Activated CD4-positive, alpha-beta memory T cell treated with anti-CD3 and anti-CD28 coated beads for 36 hours (primary cell): ENCODE data around the gene PCSK2. TPM values are rescaled to one million over a fixed set of nuclear protein-coding genes. Genes with fewer than 3 reads are reported as not detected.

ENCODE experiments used
- CTCF ChIA-PET: fragments of 350-600 bp; sonication (Branson Sonifier 250); formaldehyde crosslinking; loops from one replicate; lab custom pipeline; 2021; ENCODE audit warnings: antibody characterized with exemption, inconsistent platforms; lab: Charles Lee
- POLR2A ChIA-PET: fragments of 350-600 bp; sonication (Branson Sonifier 250); formaldehyde crosslinking; loops from one replicate; lab custom pipeline; 2021; ENCODE audit warnings: antibody characterized with exemption; lab: Charles Lee
- DNase-seq: peaks from one replicate; pipeline ENCODE4 v3.0.0-alpha.2; 2020
- H3K27ac Mint-ChIP-seq: one replicate; pipeline ENCODE4 v1.8.0; 2021; ENCODE audit warnings: mixed read lengths
- H3K27me3 Mint-ChIP-seq: one replicate; pipeline ENCODE4 v1.8.0; 2021; ENCODE audit warnings: mixed read lengths
- H3K36me3 Mint-ChIP-seq: one replicate; pipeline ENCODE4 v1.8.0; 2021; ENCODE audit warnings: mixed read lengths
- H3K4me1 Mint-ChIP-seq: one replicate; pipeline ENCODE4 v1.8.0; 2021; ENCODE audit warnings: low read depth, mixed read lengths
- H3K4me3 Mint-ChIP-seq: one replicate; pipeline ENCODE4 v1.8.0; 2021; ENCODE audit warnings: mild to moderate bottlenecking, mixed read lengths
- H3K9me3 Mint-ChIP-seq: one replicate; pipeline ENCODE4 v1.8.0; 2021; ENCODE audit warnings: mixed read lengths
- intact Hi-C: fragments of 100-400 bp; cut with micrococcal nuclease; formaldehyde crosslinking; loops from one replicate; pipeline ENCODE4 v1.15.1; 2023
- total RNA-seq, 2 experiments: library from RNA; stranded (reverse); gene quantifications; one replicate each; pipeline ENCODE4 v1.2.3, GENCODE V29; 2021

PCSK2 gene
- total RNA-seq, 2 experiments from 2014 or later: not detected

DNA sequence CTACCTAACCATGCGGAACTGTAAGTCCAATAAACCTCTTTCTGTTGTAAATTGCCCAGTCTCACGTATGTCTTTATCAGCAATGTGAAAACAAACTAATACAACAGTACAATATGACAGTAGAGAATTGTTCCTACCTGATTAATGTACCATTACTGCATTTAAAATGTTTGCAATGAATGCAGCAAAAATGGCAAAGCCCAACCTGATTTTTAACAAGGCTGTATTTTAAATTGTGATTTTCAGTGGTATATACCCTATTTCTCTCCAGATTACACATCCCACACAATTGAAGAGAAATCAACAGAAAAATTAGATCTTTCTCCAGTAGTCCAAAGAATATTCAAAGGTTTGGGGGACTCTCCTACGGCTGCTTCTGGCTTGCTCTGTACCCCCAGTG lies 3.3 kb upstream of the PCSK2 start:
- H3K27me3 Mint-ChIP-seq: peaks cover 38% of the 10 kb centered on the region
- H3K4me1 Mint-ChIP-seq: peaks cover 2% of the 10 kb centered on the region
- intact Hi-C loops: no loop called here
- H3K4me3 Mint-ChIP-seq: no peak overlapping the region
- H3K9me3 Mint-ChIP-seq: peaks cover 1% of the 10 kb centered on the region
- POLR2A ChIA-PET: no interaction called here
- peaks cover 1% of the 10 kb centered on the region for H3K36me3 Mint-ChIP-seq
- no peak overlapping the region for H3K27ac Mint-ChIP-seq
- no peak for DNase-seq
- CTCF ChIA-PET: no interaction called here

GRCh38 chr20:17225851-17226409 lies 910 bp upstream of the PCSK2 start:
- DNase-seq: no peak
- no peak overlapping the region for H3K27ac Mint-ChIP-seq
- H3K4me1 Mint-ChIP-seq: peaks cover 2% of the 10 kb centered on the region
- ChIA-PET POLR2A (no interaction called here), CTCF (no interaction called here)
- peaks cover 1% of the 10 kb centered on the region for H3K9me3 Mint-ChIP-seq
- peaks cover 48% of the 10 kb centered on the region for H3K27me3 Mint-ChIP-seq
- peaks cover 1% of the 10 kb centered on the region for H3K36me3 Mint-ChIP-seq
- intact Hi-C loops: no loop called here
- H3K4me3 Mint-ChIP-seq: no peak overlapping the region

- H3K4me3 Mint-ChIP-seq: no peak overlapping the region
- intact Hi-C loops: no loop called here
- H3K9me3 Mint-ChIP-seq: peaks cover 1% of the 10 kb centered on the region
- H3K36me3 Mint-ChIP-seq: peaks cover 1% of the 10 kb centered on the region
- peaks cover 46% of the 10 kb centered on the region for H3K27me3 Mint-ChIP-seq
- DNase-seq: no peak
- CTCF ChIA-PET: no interaction called here
- peaks cover 2% of the 10 kb centered on the region for H3K4me1 Mint-ChIP-seq
- no peak overlapping the region for H3K27ac Mint-ChIP-seq
- POLR2A ChIA-PET: no interaction called here
Measured at GRCh38 chr20:17227219-17227575, 357 bp downstream of the PCSK2 start.

DNA sequence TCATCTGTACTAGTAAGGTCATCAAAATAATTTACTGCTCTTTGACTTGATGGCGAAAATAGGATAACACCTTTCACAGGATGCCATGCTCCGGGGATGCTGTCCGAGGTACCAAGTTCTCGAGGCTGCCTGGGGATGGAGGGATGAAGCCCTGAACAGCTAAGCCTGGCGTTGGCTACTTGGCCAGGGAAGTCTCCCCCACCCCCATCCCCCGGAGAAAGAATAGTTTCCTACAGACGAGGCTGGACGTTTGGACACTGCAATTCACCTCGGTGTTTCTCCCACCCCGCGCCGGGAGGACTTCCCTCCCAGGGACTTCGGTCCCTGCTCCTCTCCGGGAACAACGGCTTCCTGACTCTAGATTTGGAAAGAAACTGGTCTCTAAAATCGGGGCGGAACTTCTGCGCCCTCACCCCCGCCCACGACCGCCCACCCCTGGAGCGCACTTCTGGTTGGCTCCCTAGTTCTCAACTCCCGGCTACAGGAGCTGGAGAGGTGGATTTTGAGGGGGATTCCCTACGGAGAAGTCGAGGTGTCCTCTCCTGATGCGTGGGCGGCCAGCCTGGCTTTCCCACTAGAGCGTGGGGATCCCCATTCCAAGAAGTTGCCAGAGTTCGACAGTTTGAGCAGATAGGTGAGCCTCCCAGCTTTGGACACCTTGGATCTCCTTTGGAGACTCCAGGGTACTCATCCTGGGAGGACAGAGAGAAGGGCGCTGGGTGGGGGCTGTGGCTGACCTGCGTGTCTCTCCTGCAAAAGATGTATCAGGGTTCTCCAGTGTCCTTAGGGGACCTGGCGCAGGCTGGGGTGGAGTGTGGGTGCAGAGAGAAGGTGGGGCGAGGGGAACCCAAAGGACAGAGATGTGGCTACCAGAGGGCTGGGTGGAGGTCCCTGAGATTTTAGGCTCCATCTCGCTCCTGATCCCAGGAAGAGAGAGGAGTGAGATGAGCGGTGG lies 1.1 kb downstream of the PCSK2 start:
- H3K27me3 Mint-ChIP-seq: peaks cover 43% of the 10 kb centered on the region

GRCh38 chr20:17228624-17229061 lies 1.8 kb downstream of the PCSK2 start:
- intact Hi-C loops: no loop called here
- CTCF ChIA-PET: no interaction called here
- H3K4me1 Mint-ChIP-seq: peaks cover 2% of the 10 kb centered on the region

More for the DNA sequence above, 1.1 kb downstream of the PCSK2 start:
- intact Hi-C loops: no loop called here
- Mint-ChIP-seq H3K36me3 (peaks cover 1% of the 10 kb centered on the region), H3K4me3 (no peak overlapping the region), H3K9me3 (peaks cover 1% of the 10 kb centered on the region), H3K27ac (no peak overlapping the region), H3K4me1 (peaks cover 2% of the 10 kb centered on the region)
- ChIA-PET POLR2A (no interaction called here), CTCF (no interaction called here)
- no peak for DNase-seq

DNA sequence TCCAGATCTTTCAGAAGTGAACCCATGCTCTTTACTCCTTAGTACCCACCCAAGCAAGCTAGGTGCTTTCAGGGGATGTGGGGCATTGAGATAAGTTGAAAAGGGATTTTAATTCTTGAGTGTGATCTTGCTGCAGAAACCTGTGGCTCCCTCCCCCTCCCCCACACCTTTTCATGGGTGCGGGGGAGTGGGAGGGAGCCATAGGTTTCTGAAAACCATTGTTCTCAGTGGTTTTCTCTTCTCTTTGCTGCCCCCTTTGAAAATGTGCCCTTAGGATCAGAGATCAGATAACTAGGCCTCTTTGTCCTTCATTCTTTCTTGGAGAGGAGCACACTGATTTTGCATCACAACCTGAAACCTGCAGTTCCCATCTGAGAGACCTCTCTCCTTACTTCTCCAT lies 2.4 kb downstream of the PCSK2 start:
- no peak for DNase-seq
- Mint-ChIP-seq H3K36me3 (peaks cover 1% of the 10 kb centered on the region), H3K27me3 (peaks cover 43% of the 10 kb centered on the region), H3K4me1 (peaks cover 2% of the 10 kb centered on the region), H3K27ac (no peak overlapping the region), H3K9me3 (peaks cover 1% of the 10 kb centered on the region), H3K4me3 (no peak overlapping the region)
- ChIA-PET CTCF (no interaction called here), POLR2A (no interaction called here)
- intact Hi-C loops: no loop called here

More at GRCh38 chr20:17228624-17229061, 1.8 kb downstream of the PCSK2 start:
- POLR2A ChIA-PET: no interaction called here
- peaks cover 1% of the 10 kb centered on the region for H3K36me3 Mint-ChIP-seq
- H3K27me3 Mint-ChIP-seq: peaks cover 43% of the 10 kb centered on the region
- H3K27ac Mint-ChIP-seq: no peak overlapping the region
- H3K9me3 Mint-ChIP-seq: peaks cover 1% of the 10 kb centered on the region
- DNase-seq: no peak
- no peak overlapping the region for H3K4me3 Mint-ChIP-seq

- DNase-seq: no peak
- POLR2A ChIA-PET: no interaction called here
- H3K27me3 Mint-ChIP-seq: peaks cover 9% of the 10 kb centered on the region
Measured at GRCh38 chr20:17233626-17234025, 6.8 kb downstream of the PCSK2 start.

DNA sequence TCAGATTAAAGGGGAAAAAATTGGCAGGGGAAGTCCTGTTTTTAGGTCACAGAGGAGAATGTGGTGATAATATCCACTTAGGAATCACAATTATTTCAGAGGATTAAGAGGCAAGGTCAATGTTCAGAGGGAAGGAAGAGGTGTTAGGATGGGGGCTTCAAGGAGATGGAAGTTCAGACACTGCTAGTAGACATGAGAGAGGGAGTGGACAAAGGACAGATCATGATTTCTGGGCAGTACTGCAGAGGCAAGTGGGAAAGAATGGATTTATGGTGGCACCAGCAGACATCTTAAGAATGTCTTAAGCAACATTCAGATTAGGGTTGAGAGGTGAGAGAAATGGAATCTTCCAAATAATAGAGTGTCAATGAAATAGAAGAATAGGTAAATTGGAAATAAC lies 9.9 kb downstream of the PCSK2 start:
- CTCF ChIA-PET: no interaction called here
- Mint-ChIP-seq H3K27ac (no peak overlapping the region), H3K36me3 (no peaks in the 10 kb centered on the region), H3K4me3 (no peak overlapping the region), H3K4me1 (no peaks in the 10 kb centered on the region), H3K27me3 (no peaks in the 10 kb centered on the region), H3K9me3 (no peaks in the 10 kb centered on the region)
- intact Hi-C loops: no loop called here
- no peak for DNase-seq
- POLR2A ChIA-PET: no interaction called here

More at GRCh38 chr20:17233626-17234025, 6.8 kb downstream of the PCSK2 start:
- H3K36me3 Mint-ChIP-seq: no peaks in the 10 kb centered on the region
- H3K4me1 Mint-ChIP-seq: no peaks in the 10 kb centered on the region
- no peak overlapping the region for H3K4me3 Mint-ChIP-seq
- H3K9me3 Mint-ChIP-seq: no peaks in the 10 kb centered on the region
- no peak overlapping the region for H3K27ac Mint-ChIP-seq
- intact Hi-C loops: no loop called here
- CTCF ChIA-PET: no interaction called here

DNA sequence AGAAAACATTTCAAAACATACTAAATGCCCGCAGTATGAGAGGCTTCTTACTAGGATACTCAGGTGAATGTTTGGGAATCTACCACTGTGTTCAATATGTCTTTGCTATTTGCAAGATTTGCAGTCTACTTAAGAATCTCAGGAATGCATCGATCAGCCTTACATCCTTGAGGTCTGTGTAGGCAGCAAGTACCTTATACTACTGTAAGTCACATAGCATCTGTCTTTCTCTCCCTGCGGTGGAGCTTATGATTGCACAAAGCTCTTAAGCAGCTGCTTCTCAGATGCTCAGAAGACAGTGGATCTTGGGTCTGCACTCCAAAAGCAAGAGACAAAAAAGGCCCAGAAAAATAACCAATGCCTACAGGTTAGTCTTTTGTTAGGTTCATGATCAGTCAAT lies 21.4 kb downstream of the PCSK2 start:
- H3K27ac Mint-ChIP-seq: no peak overlapping the region
- no peaks in the 10 kb centered on the region for H3K27me3 Mint-ChIP-seq
- H3K9me3 Mint-ChIP-seq: no peaks in the 10 kb centered on the region
- no peak overlapping the region for H3K4me3 Mint-ChIP-seq
- CTCF ChIA-PET: interaction anchor here (1.2 kb wide), 1 partner anchor 16 kb away, joined by 3 read pairs; no protein-coding TSS in a partner anchor
- H3K4me1 Mint-ChIP-seq: no peaks in the 10 kb centered on the region
- intact Hi-C loops: no loop called here
- no peaks in the 10 kb centered on the region for H3K36me3 Mint-ChIP-seq
- POLR2A ChIA-PET: no interaction called here
- DNase-seq: no peak

DNA sequence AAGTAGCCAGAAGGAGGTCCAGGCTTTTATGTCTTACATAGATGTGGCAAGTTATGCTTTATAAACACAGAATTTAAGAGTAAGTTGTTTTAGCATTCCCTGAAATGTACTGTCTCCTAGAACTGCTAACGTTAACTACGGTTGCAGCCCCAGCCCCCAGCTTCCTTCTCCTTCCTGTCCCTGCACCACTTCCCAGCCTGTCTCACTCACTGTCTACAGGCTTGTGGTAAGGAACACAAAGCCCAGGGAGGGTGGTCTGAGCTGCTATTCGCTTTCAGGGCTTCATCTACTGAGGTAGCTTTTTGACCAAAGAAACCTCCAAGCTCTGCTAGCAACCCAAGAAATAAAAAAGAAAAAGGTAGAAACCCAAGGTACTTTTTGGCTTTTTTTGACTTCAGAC lies 35.9 kb downstream of the PCSK2 start:
- no peak overlapping the region for H3K27ac Mint-ChIP-seq
- no peak for DNase-seq
- no peaks in the 10 kb centered on the region for H3K27me3 Mint-ChIP-seq
- H3K4me1 Mint-ChIP-seq: no peaks in the 10 kb centered on the region
- ChIA-PET CTCF (no interaction called here), POLR2A (no interaction called here)
- intact Hi-C loops: no loop called here
- H3K36me3 Mint-ChIP-seq: no peaks in the 10 kb centered on the region
- no peak overlapping the region for H3K4me3 Mint-ChIP-seq
- H3K9me3 Mint-ChIP-seq: no peaks in the 10 kb centered on the region

DNA sequence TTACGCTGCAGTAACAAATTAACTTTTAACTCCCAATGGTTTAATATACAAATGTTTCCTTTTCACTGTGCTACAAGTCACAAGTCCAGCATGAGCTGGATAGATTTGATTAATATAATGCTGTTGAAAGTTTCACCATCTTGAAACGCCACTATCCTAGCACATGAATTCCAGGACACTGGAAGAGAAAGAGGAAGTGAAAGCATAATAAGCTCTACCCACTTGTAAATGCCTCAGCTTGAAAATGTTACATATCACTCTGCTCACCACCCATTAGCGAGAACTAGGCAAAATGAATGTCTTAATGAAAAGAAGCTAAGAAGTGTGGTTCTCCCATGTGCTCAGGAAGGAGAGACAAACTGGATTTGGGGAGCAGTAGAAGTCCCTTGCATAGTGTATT lies 46.9 kb downstream of the PCSK2 start:
- no peaks in the 10 kb centered on the region for H3K27me3 Mint-ChIP-seq
- CTCF ChIA-PET: no interaction called here
- H3K4me1 Mint-ChIP-seq: no peaks in the 10 kb centered on the region
- H3K4me3 Mint-ChIP-seq: no peak overlapping the region
- POLR2A ChIA-PET: no interaction called here
- no peaks in the 10 kb centered on the region for H3K36me3 Mint-ChIP-seq
- H3K27ac Mint-ChIP-seq: no peak overlapping the region
- H3K9me3 Mint-ChIP-seq: peaks cover under 1% of the 10 kb centered on the region
- no peak for DNase-seq
- intact Hi-C loops: no loop called here

- ChIA-PET CTCF (no interaction called here), POLR2A (no interaction called here)
- Mint-ChIP-seq H3K36me3 (no peaks in the 10 kb centered on the region), H3K27ac (no peak overlapping the region), H3K4me3 (no peak overlapping the region), H3K9me3 (peaks cover 3% of the 10 kb centered on the region), H3K4me1 (no peaks in the 10 kb centered on the region), H3K27me3 (no peaks in the 10 kb centered on the region)
- no peak for DNase-seq
- intact Hi-C loops: no loop called here
Measured at GRCh38 chr20:17276101-17276500, 49.3 kb downstream of the PCSK2 start.
